GM12891 (cell line): ENCODE measurements around the gene AOC1.

ENCODE experiments used
- DNase-seq: peaks from one replicate; pipeline ENCODE4 v3.0.0; 2011; ENCODE audit warnings: low spot score; ENCODE audit not compliant: insufficient read length
- FAIRE-seq: peaks from 2 replicates; lab custom pipeline; 2011; peaks lifted over from hg19 to GRCh38; lab: Jason Lieb, UNC
- PAX5 ChIP-seq: IDR thresholded peaks from 2 replicates; pipeline ENCODE4 v1.6.1; 2011; ENCODE audit warnings: low read length, moderate library complexity, mild to moderate bottlenecking; ENCODE audit not compliant: insufficient read depth, severe bottlenecking
- POLR2A ChIP-seq: IDR thresholded peaks from 2 replicates; pipeline ENCODE4 v1.6.1; 2011; ENCODE audit warnings: low read depth, low read length, control low read depth
- POLR2AphosphoS5 ChIP-seq: IDR thresholded peaks from 2 replicates; pipeline ENCODE4 v1.6.1; 2011; ENCODE audit warnings: low read depth, low read length, control low read depth
- POU2F2 ChIP-seq: IDR thresholded peaks from 2 replicates; pipeline ENCODE4 v1.6.1; 2011; ENCODE audit warnings: low read depth, mild to moderate bottlenecking, control low read depth, low read length, moderate library complexity
- SPI1 ChIP-seq: IDR thresholded peaks from 2 replicates; pipeline ENCODE4 v1.6.1; 2011; ENCODE audit warnings: low read depth, low read length, control low read depth
- TAF1 ChIP-seq: IDR thresholded peaks from 2 replicates; pipeline ENCODE4 v1.6.1; 2011; ENCODE audit warnings: low read depth, low read length, control low read depth

AOC1 gene

GRCh38 chr7:150890853-150891584 is 38.7 kb downstream of the AOC1 start:
- DNase-seq, result no peak
- TF ChIP-seq POLR2AphosphoS5 (no peak), SPI1 (no peak), PAX5 (no peak), TAF1 (no peak), POU2F2 (no peak), POLR2A (no peak)
- FAIRE-seq, result no peak

DNA sequence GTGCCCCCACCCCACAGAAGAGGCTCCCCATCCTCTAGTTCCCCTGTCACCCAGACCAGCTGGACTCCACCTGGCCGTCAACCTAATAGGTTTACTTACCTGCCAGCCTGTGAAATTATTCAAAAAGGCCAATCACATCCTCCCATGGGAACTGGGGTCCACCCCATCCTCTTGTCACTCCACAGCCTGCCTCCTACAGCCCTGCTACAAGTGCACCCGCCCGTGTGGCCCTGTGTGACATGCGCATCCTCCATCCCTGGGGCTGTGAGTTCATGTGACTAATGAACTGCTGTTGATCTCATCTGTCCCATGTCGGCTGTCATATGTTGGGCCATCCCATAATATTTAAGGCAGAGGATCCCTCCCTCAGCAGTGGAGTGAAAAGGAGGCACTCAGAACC is 39.4 kb downstream of the AOC1 start:
- TF ChIP-seq POLR2AphosphoS5, result no peak
- no peak for TF ChIP-seq POLR2A
- no peak for TF ChIP-seq PAX5
- no peak for TF ChIP-seq SPI1
- no peak for TF ChIP-seq POU2F2
- TF ChIP-seq TAF1, result no peak
- DNase-seq (no peak), FAIRE-seq (no peak)

GRCh38 chr7:150895809-150896208 is 43.5 kb downstream of the AOC1 start:
- FAIRE-seq (no peak), DNase-seq (no peak)
- TF ChIP-seq PAX5 (no peak), POLR2AphosphoS5 (no peak), POU2F2 (no peak), POLR2A (no peak), TAF1 (no peak), SPI1 (no peak)

GRCh38 chr7:150896562-150897209 is 44.4 kb downstream of the AOC1 start:
- DNase-seq, result no peak
- no peak for FAIRE-seq
- TF ChIP-seq TAF1, result no peak
- TF ChIP-seq POLR2A, result no peak
- no peak for TF ChIP-seq POU2F2
- TF ChIP-seq SPI1, result no peak
- no peak for TF ChIP-seq POLR2AphosphoS5
- no peak for TF ChIP-seq PAX5

DNA sequence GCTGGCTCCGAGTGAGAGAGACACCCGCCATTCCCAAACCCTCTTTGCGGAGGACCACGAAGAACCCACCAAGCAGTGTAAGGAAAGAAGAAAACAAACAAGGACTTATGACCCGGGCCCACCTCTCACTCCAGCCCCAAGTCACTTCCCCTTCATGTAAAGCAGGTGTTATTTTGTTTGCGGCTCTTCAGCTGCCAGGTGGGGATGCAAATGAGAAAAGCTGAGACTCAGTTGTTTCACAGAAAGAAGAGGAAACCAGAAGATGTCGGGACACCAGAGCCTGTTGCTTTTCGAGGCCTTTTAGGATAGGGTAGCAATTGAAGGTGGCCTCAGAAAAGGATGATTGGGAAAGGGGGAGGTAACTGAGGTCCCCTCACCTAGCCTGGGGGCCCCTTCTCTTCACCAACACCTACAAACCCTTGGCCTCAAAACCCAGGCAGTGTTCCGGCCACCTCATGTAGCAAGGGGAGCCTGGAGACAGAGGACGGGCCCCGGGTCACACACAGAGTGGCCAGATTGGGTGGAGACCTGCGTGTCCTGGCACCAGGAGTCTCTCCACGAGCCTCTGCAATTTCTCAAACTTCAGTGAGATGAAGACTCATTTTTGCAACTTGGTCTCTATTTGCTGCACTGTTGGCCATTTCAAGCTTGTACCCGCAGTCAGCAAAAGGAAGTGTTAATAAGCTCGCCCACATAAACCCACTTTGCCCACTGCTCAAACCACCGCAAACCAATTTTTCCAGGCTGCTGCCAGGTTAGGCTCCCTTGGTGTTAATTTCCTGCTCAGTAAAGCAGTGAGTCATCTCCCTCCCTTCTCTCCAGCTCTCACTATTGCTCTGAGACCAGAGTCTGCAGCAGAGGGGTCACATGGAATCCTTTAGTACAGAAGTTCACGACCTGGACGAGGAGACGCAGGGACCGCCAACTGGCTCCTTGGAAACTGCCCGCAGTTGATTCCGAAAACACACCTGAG is 45.5 kb downstream of the AOC1 start:
- FAIRE-seq (peak; percentile 9), DNase-seq (no peak)

DNA sequence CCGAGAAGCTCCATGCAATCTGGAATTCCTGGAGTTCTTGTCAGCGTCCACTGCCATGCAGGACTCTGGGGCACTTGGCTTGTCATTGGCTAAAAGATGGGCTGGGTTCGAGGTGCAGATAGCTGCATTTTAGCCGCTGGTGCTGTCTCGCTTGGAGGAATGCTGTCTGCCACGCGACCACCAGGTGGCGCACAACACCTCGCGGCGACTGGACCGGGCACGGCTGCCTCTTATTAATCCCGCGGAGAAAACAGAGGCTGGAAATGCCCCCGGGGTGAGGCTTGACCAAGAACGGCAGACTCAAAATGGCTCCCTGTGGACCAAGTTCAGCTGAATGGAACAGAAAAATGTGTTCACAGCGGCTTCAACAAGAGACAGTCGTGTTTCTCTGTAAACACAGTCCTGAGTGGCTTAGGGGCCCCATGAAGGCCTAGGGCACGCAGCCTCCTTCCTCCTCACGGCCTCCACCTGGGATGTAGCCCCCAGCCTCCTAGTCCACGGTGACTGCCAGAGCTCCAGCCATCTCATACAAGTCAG is 46.2 kb downstream of the AOC1 start:
- FAIRE-seq (peak; percentile 88), DNase-seq (peak; percentile 68)
- no peak for TF ChIP-seq POU2F2
- no peak for TF ChIP-seq TAF1
- no peak for TF ChIP-seq SPI1

More for the DNA sequence above, 45.5 kb downstream of the AOC1 start:
- TF ChIP-seq SPI1, result peak; percentile 44; the same call in 1 of the 2 replicates
- TF ChIP-seq TAF1, result no peak

DNA sequence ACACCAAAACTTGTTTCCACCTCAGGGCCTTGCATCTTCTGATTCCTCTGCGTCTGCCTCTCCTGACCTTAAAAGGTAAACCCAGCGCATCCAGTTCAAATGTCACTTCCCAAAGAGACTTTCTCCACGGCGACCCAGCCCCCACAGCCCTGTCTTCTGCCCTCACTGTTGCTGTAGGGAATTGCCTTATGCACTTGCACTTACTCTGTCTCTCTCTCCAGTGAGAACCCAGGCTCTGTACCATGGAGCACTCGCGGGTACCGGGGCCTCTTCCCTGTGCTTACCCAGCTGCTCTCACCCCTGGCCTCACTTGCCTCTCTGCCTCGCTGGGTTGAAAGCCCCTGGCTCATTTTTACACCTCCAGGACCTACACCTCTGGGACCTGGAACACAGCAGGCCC is 48.4 kb downstream of the AOC1 start:
- no peak for FAIRE-seq
- TF ChIP-seq TAF1 (no peak), POLR2AphosphoS5 (no peak), SPI1 (no peak), POLR2A (no peak), POU2F2 (no peak), PAX5 (no peak)
- DNase-seq, result no peak

DNA sequence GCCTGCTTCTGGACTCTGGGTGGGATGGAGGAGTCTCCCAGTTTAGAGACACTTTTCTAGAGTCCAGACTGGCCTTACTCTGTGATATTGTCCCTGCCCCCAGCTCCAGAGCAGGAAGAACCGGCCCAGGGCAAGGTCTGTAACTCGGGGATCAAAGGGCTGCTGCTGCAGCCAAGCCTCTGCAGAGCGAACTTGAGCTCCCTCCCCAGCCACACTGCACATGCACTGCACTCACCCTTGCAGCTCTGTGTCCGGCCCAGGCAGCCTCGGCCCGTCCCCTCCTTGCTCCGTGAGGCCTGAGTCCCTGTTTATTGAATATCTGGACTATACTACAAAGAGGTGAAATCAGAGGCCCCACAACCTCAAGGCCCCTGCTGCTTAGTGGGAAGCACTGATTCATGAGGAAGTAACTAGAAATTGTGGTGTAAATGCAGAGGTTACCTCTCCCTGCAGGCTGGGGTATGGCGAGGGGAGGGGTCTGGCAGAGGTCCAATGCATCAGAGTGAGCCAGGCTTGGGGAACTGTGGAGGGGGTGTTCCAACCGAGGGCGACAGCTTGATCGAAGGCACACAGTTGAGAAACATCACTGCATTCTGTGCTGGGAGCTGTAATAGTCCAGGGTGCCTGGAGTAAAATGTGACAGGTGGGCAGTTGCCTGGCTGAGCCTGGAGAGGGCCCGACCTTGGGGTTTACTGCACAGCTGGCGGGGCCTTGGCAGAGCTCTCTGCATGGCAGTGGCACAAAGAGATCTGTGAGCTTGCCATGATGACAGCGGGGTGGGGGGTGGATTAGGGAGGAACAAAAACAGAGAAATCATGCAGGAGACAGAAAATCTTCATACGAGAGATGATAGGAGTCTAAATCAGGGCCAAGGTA is 49.1 kb downstream of the AOC1 start:
- FAIRE-seq, result no peak
- no peak for TF ChIP-seq TAF1
- TF ChIP-seq SPI1, result no peak
- no peak for TF ChIP-seq POLR2AphosphoS5
- TF ChIP-seq PAX5, result no peak
- TF ChIP-seq POLR2A, result no peak
- no peak for DNase-seq
